ENCODE measurements around the gene SYT9.

The SYT9 gene

DNA sequence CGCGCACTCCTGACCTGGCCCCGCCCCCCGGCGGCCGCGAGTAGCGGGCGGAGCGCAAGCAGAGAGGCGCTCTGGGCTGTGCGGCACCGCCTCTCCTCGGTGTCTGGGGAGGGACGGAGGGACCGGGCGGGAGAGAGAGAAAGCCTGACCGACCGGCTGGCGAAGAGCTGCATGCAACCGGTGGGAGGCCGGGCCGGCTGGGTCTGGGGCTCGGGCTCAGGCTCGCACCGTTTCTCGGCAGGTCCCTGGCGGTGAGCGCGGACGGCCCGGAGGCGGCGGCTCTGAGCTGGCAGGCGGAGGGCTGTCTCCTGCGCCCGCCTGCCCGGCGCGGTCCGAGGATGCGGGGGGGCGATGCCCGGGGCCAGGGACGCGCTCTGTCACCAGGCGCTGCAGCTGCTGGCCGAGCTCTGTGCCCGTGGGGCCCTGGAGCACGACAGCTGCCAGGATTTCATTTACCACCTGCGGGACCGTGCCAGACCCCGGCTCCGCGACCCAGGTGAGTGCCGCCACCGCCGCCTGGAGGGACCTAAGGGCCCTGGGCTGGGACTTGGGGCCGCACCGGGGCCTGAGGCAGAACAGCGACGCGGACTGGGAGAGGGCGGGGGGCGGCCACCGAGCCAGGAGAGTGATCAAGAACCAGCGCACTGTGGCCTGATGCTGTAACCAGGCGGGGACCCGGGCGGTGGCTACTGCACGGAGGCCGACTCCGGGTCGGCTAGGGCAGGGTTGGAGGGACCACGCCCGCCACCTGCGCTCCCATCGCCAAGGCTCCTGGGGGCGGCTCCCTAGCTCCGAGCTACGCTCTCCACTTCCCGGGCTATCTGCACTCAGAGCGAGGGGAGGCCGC is at the start of gene SYT9:
SYT9 (plus strand) TSS at position 69 of the 847 bp plus-strand sequence; CDS start at position 352, 283 bp downstream.
- DNase-seq (ENCODE audit: low spot score), result no peak

DNA sequence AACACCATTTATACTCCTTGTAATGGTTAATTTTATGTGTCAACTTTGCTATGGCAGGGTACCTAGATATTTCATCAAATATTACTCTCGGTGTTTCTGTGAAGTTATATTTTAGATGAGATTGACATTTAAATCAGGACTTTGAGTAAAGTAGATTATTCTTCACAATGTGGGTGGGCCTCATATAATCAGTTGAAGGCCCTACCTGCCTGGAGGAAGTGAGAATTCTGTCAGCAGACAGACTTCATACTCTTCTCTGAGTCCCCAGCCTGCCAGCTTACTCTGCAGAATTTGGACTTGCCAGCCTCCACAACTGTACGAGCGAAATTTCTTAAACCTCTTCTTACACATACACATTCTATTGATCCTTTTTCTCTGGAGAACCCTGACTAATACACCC is 49.3 kb upstream of the SYT9 start:
- DNase-seq (ENCODE audit: low spot score), result no peak

GRCh38 chr11:7204778-7205177 is 46.9 kb upstream of the SYT9 start:
- DNase-seq (ENCODE audit: low spot score), result peak; percentile 1

DNA sequence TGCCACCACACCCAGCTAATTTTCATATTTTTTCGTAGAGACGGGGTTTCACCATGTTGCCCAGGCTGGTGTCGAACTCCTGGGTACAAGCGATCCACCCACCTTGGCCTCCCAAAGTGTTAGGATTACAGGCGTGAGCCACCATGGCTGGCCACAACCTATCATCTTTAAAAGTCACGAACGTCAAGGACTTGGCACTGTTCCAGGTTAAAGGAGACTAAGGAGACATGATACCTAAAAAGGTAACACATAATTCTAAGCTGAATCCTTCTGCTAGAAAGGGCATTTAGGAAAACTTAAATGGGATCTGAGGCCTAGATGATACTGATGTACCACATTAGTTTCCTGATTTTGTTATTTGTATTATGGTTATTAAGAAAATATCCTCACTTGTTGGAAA is 43.3 kb upstream of the SYT9 start:
- no peak for DNase-seq (ENCODE audit: low spot score)

DNA sequence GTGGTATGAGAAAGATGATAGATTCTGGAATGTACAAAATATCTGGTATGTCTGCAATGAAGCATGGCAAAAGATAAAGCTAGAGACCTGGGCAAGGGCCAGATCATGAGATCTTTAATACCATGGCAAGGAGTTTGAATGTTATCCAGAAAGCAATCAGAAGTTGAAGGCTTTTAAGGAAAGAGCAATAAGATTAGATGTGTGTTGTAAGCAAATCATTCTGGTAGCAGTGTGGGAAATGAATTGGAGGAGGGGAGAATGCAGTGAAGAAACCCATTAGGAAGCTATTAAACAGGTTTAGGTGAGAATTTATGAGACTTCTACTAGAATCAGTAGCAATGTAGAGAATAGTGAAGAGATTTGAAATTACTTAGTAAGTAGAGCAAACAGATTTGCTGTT is 32.2 kb upstream of the SYT9 start:
- DNase-seq (ENCODE audit: low spot score), result no peak

DNA sequence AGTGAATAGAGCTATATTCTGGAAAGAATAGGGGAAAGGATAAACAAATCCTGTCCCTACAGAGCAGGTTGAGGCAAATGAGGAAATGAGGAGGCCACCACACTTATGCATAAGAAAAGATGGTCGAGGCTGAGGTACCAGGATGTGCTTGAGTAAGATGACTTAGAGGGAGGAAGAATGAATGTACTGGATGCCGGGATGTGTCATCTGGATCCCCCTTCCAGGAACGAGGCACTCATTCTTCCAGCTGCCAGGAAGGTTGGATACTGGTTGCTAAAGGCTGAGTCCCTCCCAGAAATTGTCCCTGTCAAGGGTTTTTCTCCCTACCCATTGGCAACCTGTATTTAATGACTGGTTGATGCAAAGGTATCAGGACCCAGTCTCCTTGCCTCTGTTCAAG is 31.1 kb upstream of the SYT9 start:
- DNase-seq (ENCODE audit: low spot score), result peak; percentile 15

- DNase-seq (ENCODE audit: low spot score), result no peak
Observed at GRCh38 chr11:7222619-7223018, 29.1 kb upstream of the SYT9 start.

- no peak for DNase-seq (ENCODE audit: low spot score)
Observed at GRCh38 chr11:7239877-7240276, 11.8 kb upstream of the SYT9 start.

DNA sequence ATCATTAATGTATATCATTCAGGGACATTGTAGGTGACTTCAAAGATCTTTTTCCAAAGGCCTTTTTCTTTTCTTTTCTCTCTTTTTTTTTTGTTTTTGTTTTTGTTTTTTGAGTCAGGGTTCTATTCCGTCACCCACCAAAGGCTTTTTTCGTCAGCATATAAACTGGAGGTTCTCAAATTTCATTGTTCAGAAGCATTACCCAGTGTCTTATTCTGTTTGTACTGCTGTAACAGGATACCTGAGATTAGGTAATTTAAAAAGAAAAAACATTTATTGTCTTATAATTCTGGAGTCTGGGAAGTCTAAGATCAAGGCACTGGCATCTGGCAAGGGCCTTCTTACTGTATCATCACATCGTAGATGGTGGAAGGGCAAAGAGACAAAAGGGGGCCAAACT is 6.4 kb upstream of the SYT9 start:
- no peak for DNase-seq (ENCODE audit: low spot score)

DNA sequence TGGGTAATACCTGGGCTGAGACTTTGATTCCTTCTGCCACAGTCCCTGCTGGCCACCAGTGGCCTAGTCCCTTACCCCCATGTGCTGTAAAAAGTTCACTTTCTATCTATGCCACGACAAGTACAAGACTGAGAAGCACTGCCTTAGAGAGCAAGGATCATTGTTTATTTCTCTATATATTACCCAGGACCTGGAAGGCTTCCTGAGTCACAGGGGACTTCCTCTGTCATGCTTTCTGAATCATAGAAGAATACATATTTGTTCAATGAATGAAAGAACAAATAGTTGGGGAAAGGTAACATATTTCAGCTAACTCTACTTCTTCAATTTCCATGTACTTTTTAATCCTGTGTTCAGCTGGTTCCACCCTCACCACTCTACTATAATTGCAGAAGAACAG is 5.5 kb upstream of the SYT9 start:
- peak; percentile 1 for DNase-seq (ENCODE audit: low spot score)

DNA sequence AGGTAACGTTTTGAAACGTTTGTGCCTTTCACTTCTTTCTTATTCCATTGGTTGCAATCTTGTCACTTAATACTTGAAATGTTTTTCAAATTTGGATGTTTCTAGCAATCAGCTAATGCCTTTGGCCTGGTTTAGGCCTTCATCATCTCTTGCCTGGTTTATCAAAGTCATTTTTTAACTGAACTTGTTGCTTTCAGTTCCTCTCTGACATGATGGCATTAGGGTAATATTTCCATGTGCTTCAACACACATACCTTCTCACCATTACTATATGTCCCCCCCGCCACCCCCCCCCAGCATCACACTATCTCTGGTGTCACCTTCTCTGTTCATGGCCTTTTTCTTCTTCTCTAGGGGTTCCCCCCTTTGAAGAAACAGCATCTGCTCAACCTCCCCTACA is 1.5 kb upstream of the SYT9 start:
- DNase-seq (ENCODE audit: low spot score), result no peak

- no peak for DNase-seq (ENCODE audit: low spot score)
Observed at GRCh38 chr11:7251487-7251835, 243 bp upstream of the SYT9 start.

DNA sequence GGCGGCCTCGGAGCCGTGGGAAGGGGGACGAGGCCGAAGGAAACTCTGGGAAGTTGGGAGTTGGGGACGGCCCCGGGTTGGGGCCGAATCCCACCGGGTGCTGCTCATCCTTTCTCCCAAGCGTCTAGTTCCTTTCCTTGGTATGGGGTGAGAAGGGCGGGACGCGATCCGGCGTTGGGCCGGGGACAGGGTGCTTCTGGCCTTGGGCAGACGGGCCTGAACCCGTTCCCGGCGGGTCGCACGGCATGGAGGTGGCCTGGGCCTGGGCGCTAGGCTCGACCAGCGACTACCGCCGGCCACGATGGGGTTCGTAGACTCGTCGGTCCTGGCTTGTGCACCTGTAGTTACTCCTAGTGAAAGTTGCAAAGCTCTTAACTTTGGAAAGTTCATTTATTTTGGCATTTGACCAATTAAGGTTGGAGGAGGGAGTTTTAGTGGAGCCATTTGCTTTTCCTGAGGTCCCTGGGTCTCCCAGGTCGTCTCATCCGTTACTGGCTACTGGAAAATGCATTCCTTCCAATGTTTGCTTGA is 1.0 kb downstream of the SYT9 start:
- DNase-seq (ENCODE audit: low spot score), result no peak

DNA sequence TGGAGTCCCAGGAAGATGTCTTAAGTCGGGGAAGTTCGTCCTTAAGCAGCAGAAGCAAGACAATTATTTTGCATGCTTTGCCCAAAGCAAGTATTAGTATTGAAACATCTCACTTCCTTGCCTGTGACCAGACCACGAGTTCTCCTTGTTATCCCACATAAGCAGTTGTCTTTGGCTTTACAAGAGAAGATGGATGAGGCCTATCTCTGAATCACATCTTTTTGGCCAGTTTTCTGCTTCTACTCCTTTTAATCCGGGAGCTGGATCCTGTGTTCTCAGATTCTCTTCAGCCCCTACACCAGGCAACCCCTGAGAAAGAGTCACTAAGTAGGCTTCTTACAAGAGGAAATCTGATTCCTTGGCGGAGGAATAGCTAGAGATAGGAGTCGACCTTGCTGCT is 2.1 kb downstream of the SYT9 start:
- no peak for DNase-seq (ENCODE audit: low spot score)

GRCh38 chr11:7254731-7255291 is 3.1 kb downstream of the SYT9 start:
- DNase-seq (ENCODE audit: low spot score), result no peak

DNA sequence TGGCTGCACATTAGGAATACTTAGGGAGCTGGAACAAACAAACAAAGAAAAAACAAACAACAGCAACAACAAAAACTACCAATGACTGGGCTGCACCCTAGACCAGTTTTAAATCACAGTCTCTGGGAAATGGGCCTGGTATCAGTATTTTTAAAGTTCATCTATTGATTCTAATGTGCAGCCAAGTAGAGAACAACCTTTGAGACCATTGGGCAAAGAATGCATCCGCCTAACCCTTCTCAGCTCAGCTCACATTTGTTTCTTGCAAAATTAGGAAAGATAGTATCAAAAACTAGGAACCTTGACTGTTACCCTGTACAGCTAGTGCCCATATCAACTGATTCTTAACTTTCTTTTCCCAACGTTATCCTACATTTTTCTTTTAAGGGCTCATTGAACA is 5.2 kb downstream of the SYT9 start:
- DNase-seq (ENCODE audit: low spot score), result no peak

- no peak for DNase-seq (ENCODE audit: low spot score)
Observed at GRCh38 chr11:7257724-7258123, 6.0 kb downstream of the SYT9 start.

DNA sequence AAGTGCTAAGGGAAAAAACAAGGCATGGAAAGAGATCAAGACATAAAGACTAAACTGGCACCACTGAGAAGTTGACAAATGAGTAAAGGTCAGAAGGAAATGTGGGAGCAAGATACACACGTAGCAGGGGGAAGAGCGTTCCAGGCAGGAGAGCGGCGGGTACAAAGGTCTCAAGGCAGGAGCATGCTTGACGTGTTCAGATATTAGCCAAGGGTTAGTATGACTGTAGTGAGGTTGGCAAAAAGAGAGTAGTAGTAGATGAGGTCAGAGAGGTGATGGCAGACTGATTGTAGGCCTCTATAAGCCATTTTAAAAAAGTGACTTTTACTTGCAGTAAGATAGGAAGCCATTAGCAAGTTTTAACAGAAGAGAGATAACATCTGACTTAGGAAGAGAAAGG is 9.9 kb downstream of the SYT9 start:
- no peak for DNase-seq (ENCODE audit: low spot score)

- no peak for DNase-seq (ENCODE audit: low spot score)
Observed at GRCh38 chr11:7262672-7263071, 11.0 kb downstream of the SYT9 start.

GRCh38 chr11:7263842-7264241 is 12.1 kb downstream of the SYT9 start:
- no peak for DNase-seq (ENCODE audit: low spot score)

DNA sequence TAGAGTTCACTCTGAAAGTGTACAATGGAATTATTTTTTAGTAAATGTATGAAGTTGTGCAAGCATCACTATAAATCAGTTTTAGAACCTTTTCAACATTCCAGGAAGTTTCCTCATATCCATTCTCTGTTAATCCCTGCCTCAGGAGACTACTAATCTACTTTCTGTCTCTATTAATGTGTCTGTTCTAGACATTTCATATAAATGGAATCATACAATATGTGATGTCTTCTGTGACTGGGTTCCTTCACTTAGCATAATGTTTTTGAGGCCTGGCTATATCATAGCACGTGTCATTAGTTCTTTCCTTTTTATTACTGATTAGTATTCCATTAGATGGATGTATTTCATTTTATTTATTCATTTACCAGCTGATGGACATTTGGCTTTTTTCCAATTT is 17.1 kb downstream of the SYT9 start:
- no peak for DNase-seq (ENCODE audit: low spot score)

DNA sequence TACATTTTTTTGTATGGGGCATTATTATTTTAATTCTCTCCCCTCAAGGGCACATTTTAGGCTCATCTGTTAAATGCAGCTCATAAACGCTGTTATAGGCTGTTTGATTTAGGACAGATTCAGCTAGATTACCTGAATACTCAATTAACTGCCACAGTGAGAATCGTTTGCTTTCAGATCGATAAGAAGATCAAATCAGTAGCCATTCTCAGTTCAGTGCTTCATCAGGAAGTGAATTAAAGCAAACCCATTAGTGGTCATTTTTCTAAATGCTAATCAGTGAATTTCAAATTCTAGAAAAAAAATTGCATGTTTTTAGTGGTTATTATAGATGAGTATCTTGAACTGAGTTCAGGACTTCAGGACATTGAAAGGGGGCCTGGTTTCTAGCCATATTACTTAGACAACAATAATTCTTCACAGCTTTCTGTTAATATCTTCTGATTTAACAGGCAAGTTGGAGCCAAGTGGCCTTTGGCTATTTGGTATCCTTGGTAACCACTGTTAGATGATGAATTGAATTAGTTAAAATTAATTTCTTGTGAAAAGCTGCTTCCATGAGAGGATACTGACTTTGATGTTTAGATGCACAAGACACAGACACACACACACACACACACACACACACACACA is 18.6 kb downstream of the SYT9 start:
- no peak for DNase-seq (ENCODE audit: low spot score)

- DNase-seq (ENCODE audit: low spot score), result no peak
Observed at GRCh38 chr11:7272373-7272772, 20.7 kb downstream of the SYT9 start.

Data from RKO (cell line).